A673 (cell line): ENCODE results near the gene CYSRT1.

Experiments used
- CTCF ChIP-seq: fragments of 300-800, 200-600 bp; sonication (generic); conservative IDR thresholded peaks from 2 replicates; pipeline ENCODE4 v1.5.1; 2017; ENCODE audit warnings: low read depth, mild to moderate bottlenecking, antibody characterized with exemption, low read length, moderate library complexity, mixed read lengths
- EZH2 ChIP-seq: fragments of 200-600 bp; sonication (generic); IDR thresholded peaks from 2 replicates; pipeline ENCODE4 v1.6.1; 2017; ENCODE audit warnings: borderline replicate concordance, low read depth, mild to moderate bottlenecking, mixed read lengths, antibody characterized with exemption, low read length; ENCODE audit not compliant: poor library complexity, severe bottlenecking

DNA sequence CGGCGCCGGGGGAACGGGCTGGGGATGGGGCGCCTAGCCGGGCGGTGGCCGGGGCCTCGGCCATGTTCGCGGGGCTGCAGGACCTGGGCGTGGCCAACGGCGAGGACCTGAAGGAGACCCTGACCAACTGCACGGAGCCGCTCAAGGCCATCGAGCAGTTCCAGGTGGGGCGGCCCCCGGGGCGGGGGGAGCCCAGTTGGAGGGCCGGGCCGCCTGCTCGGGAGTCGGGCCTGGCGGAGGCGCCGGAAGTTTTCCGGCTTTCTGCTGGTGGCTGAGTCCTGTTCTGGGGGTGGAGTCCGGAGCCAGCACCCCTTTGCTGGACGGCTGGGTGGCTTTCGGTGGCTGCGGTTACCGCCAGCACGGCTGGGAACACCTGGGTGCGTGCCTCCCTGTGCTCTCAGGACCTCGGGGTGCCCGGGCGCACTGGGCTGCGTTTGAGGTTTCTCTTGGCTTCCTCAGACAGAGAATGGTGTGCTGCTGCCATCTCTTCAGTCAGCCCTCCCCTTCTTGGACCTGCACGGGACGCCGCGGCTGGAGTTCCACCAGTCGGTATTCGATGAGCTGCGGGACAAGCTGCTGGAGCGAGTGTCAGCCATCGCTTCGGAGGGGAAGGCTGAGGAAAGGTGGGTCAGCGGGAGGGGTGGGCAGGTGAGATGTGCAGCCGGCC is 30.6 kb downstream of the CYSRT1 start:
- no peak for TF ChIP-seq CTCF
- TF ChIP-seq EZH2 = no peak
